ENCODE results near the gene SIAH3. TPM values are rescaled to one million over a fixed set of nuclear protein-coding genes. Genes with fewer than 3 reads are reported as not detected.
A peak's percentile ranks its signal among the peaks of the same experiment; 100 is the strongest.

Gene SIAH3
- total RNA-seq, 1 donor from 2014 or later = 0.08 TPM

GRCh38 chr13:45742985-45743384 lies 108.6 kb downstream of the SIAH3 start:
- Mint-ChIP-seq H3K27ac (ENCODE audit: unreplicated experiment) (no peak overlapping the region), H3K36me3 (ENCODE audit: low read depth, unreplicated experiment) (no peaks in the 10 kb centered on the region), H3K4me1 (ENCODE audit: unreplicated experiment) (no peaks in the 10 kb centered on the region), H3K27me3 (ENCODE audit: unreplicated experiment) (no peaks in the 10 kb centered on the region), H3K4me3 (ENCODE audit: unreplicated experiment) (no peak overlapping the region), H3K9me3 (ENCODE audit: unreplicated experiment) (no peaks in the 10 kb centered on the region)
- TF ChIP-seq CTCF (IDR thresholded peaks at IDR 0.05; ENCODE audit: unreplicated experiment) = no peak
- no peak for DNase-seq (ENCODE audit: low spot score)

- no peaks in the 10 kb centered on the region for H3K4me1 Mint-ChIP-seq (ENCODE audit: unreplicated experiment)
- H3K27me3 Mint-ChIP-seq (ENCODE audit: unreplicated experiment) = no peaks in the 10 kb centered on the region
- no peak overlapping the region for H3K4me3 Mint-ChIP-seq (ENCODE audit: unreplicated experiment)
- TF ChIP-seq CTCF (IDR thresholded peaks at IDR 0.05; ENCODE audit: unreplicated experiment) = peak; percentile 49
- H3K9me3 Mint-ChIP-seq (ENCODE audit: unreplicated experiment) = no peaks in the 10 kb centered on the region
- no peak for DNase-seq (ENCODE audit: low spot score)
- peaks cover 3% of the 10 kb centered on the region for H3K36me3 Mint-ChIP-seq (ENCODE audit: low read depth, unreplicated experiment)
- H3K27ac Mint-ChIP-seq (ENCODE audit: unreplicated experiment) = no peak overlapping the region
Observed at GRCh38 chr13:45737571-45738017, 114.0 kb downstream of the SIAH3 start.

GRCh38 chr13:45733361-45733760 lies 118.2 kb downstream of the SIAH3 start:
- TF ChIP-seq CTCF (IDR thresholded peaks at IDR 0.05; ENCODE audit: unreplicated experiment) = no peak
- peaks cover 3% of the 10 kb centered on the region for H3K36me3 Mint-ChIP-seq (ENCODE audit: low read depth, unreplicated experiment)
- H3K4me3 Mint-ChIP-seq (ENCODE audit: unreplicated experiment) = no peak overlapping the region
- no peaks in the 10 kb centered on the region for H3K9me3 Mint-ChIP-seq (ENCODE audit: unreplicated experiment)
- H3K27ac Mint-ChIP-seq (ENCODE audit: unreplicated experiment) = no peak overlapping the region
- peaks cover 6% of the 10 kb centered on the region for H3K4me1 Mint-ChIP-seq (ENCODE audit: unreplicated experiment)
- no peak for DNase-seq (ENCODE audit: low spot score)
- peaks cover 4% of the 10 kb centered on the region for H3K27me3 Mint-ChIP-seq (ENCODE audit: unreplicated experiment)

GRCh38 chr13:45732916-45733315 lies 118.6 kb downstream of the SIAH3 start:
- TF ChIP-seq CTCF (IDR thresholded peaks at IDR 0.05; ENCODE audit: unreplicated experiment) = no peak
- Mint-ChIP-seq H3K9me3 (ENCODE audit: unreplicated experiment) (no peaks in the 10 kb centered on the region), H3K27me3 (ENCODE audit: unreplicated experiment) (peaks cover 5% of the 10 kb centered on the region), H3K4me3 (ENCODE audit: unreplicated experiment) (no peak overlapping the region), H3K4me1 (ENCODE audit: unreplicated experiment) (peaks cover 6% of the 10 kb centered on the region), H3K36me3 (ENCODE audit: low read depth, unreplicated experiment) (peaks cover 3% of the 10 kb centered on the region), H3K27ac (ENCODE audit: unreplicated experiment) (no peak overlapping the region)
- DNase-seq (ENCODE audit: low spot score) = no peak

GRCh38 chr13:45731455-45731854 lies 120.1 kb downstream of the SIAH3 start:
- peaks cover 7% of the 10 kb centered on the region for H3K27me3 Mint-ChIP-seq (ENCODE audit: unreplicated experiment)
- TF ChIP-seq CTCF (IDR thresholded peaks at IDR 0.05; ENCODE audit: unreplicated experiment) = no peak
- no peak overlapping the region for H3K4me3 Mint-ChIP-seq (ENCODE audit: unreplicated experiment)
- no peak overlapping the region for H3K27ac Mint-ChIP-seq (ENCODE audit: unreplicated experiment)
- peaks cover 3% of the 10 kb centered on the region for H3K36me3 Mint-ChIP-seq (ENCODE audit: low read depth, unreplicated experiment)
- H3K4me1 Mint-ChIP-seq (ENCODE audit: unreplicated experiment) = peaks cover 6% of the 10 kb centered on the region
- DNase-seq (ENCODE audit: low spot score) = no peak
- H3K9me3 Mint-ChIP-seq (ENCODE audit: unreplicated experiment) = no peaks in the 10 kb centered on the region

Data from endothelial cell (in vitro differentiated cells).